GM12878 (cell line): Measurements from ENCODE around the gene NPDC1. TPM values are rescaled to one million over a fixed set of nuclear protein-coding genes. Genes with fewer than 3 reads are reported as not detected.

ENCODE experiments used
- BMI1 ChIP-seq: fragments of 450-650 bp; IDR thresholded peaks from 2 replicates; pipeline ENCODE4 v1.6.1; 2016; ENCODE audit warnings: mild to moderate bottlenecking, moderate library complexity, borderline replicate concordance
- MAX ChIP-seq: IDR thresholded peaks from 2 replicates; pipeline ENCODE4 v1.6.1; 2012; ENCODE audit warnings: low read depth, low read length, improper control_type of control experiment
- MEF2B ChIP-seq: fragments of 450-650 bp; IDR thresholded peaks from 2 replicates; pipeline ENCODE4 v1.6.1; 2018; ENCODE audit warnings: mild to moderate bottlenecking, moderate library complexity; ENCODE audit not compliant: partially characterized antibody, poor library complexity, severe bottlenecking
- NKRF ChIP-seq: fragments of 450-650 bp; conservative IDR thresholded peaks from 2 replicates; pipeline ENCODE4 v1.6.1; 2017; ENCODE audit warnings: mild to moderate bottlenecking, moderate library complexity
- POLR2AphosphoS2 ChIP-seq: IDR thresholded peaks from 2 replicates; pipeline ENCODE4 v1.6.1; 2011; ENCODE audit warnings: low read depth, mild to moderate bottlenecking, low read length, improper control_type of control experiment, moderate library complexity
- RBBP5 ChIP-seq: fragments of 200-600 bp; sonication (generic); conservative IDR thresholded peaks from 2 replicates; pipeline ENCODE4 v1.6.1; 2016
- REST ChIP-seq: IDR thresholded peaks from 2 replicates; pipeline ENCODE4 v1.6.1; 2012; ENCODE audit warnings: mild to moderate bottlenecking, low read depth, low read length
- RFX5 ChIP-seq: IDR thresholded peaks from 2 replicates; pipeline ENCODE4 v1.6.1; 2011; ENCODE audit warnings: low read depth, low read length, improper control_type of control experiment
- SMAD1 ChIP-seq: fragments of 450-650 bp; IDR thresholded peaks from 2 replicates; pipeline ENCODE4 v1.6.1; 2018; ENCODE audit warnings: mild to moderate bottlenecking, low read depth; ENCODE audit not compliant: partially characterized antibody
- STAT3 ChIP-seq: IDR thresholded peaks from 2 replicates; pipeline ENCODE4 v1.6.1; 2011; ENCODE audit warnings: low read depth, low read length, improper control_type of control experiment
- ZBTB11 ChIP-seq: fragments of 450-650 bp; formaldehyde crosslinking; IDR thresholded peaks from 2 replicates; pipeline ENCODE4 v1.5.0; 2022; ENCODE audit warnings: mild to moderate bottlenecking, missing genetic modification characterization
- ZNF592 ChIP-seq: fragments of 450-650 bp; IDR thresholded peaks from 2 replicates; pipeline ENCODE4 v1.6.1; 2017; ENCODE audit warnings: mild to moderate bottlenecking, moderate library complexity
- ZNF622 ChIP-seq: fragments of 450-650 bp; IDR thresholded peaks from 2 replicates; pipeline ENCODE4 v1.6.1; 2017; ENCODE audit warnings: mild to moderate bottlenecking, inconsistent platforms
- polyA plus RNA-seq, 11 experiments: library from polyadenylated mRNA; depleted of rRNA in 4 of 11; unstranded in 6 of 11; stranded (reverse) in 5 of 11; fragments of >200 nt; fragmentation: Nextera tagmentation in 4 of 11; fragmentation: Illumina TruSeq in 1 of 11; extraction: Ambion mirVana in 4 of 11; extraction: Trizol in 1 of 11; gene quantifications; 1 replicate in 1 of 11; 2 replicates in 10 of 11; pipeline versions ENCODE4 v1.2.1 to v1.2.3, GENCODE V29; 2011 to 2016; ENCODE audit warnings: inconsistent platforms in 2 of 11, missing spikeins in 2 of 11, low read depth in 1 of 11
- total RNA-seq, 4 experiments: library from RNA; depleted of rRNA in 3 of 4; stranded (reverse); fragments of >200 nt in 3 of 4; fragmentation: Illumina TruSeq in 1 of 4; extraction: Trizol in 1 of 4; gene quantifications; 2 replicates each; pipeline versions ENCODE4 v1.2.1 to v1.2.3, GENCODE V29; 2013 to 2021

Gene NPDC1
- total and polyA plus RNA-seq, 10 of the 15 experiments (the other 5 are each of a cell fraction or from before 2014, with no cell fraction given), result 0.04 to 1.7 (median 0.77) TPM; not detected in 2

DNA sequence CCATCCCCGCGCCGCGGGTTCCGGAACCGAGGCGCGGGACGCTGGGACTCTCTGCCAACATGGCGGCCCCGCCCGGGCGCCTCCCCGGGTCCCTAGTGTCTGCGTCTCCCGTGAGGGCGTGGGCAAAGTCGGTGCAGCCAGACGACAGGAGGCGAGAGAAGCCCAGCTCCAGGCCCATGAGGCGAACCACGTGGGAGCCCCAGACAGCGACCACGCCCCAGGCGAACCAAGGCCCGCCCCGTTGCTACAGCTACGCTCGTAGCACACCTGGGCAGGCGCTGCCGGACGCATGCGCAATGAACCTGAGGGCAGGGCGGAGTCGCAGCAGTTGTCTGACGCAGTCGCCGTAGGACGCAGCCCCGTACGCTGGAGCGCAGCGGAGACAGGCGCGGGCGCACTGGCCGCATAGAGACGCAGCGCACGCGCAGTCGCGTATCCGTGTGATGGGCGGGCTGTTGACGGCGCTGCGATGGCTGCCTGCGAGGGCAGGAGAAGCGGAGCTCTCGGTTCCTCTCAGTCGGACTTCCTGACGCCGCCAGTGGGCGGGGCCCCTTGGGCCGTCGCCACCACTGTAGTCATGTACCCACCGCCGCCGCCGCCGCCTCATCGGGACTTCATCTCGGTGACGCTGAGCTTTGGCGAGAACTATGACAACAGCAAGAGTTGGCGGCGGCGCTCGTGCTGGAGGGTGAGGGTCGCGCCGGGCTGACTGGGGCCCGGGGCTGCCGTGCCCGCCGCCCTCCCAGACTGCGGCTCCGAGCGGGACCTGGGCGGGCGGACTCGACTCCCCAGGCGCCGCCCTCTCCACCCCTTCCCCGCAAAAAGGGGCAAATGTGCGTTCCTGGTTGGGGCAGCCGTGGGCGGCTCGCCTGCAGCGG, 40.8 kb upstream of the NPDC1 start, which contains the start of gene MAN1B1 (continued):
- peak; percentile 93 for TF ChIP-seq MAX
- TF ChIP-seq SMAD1, result no peak
- no peak for TF ChIP-seq RFX5
- TF ChIP-seq MEF2B, result peak; percentile 67
- TF ChIP-seq RBBP5, result no peak
- no peak for TF ChIP-seq ZNF592
- peak; percentile 96 for TF ChIP-seq BMI1
- TF ChIP-seq ZNF622, result no peak
- TF ChIP-seq STAT3, result no peak
- peak; percentile 87 for TF ChIP-seq NKRF
- TF ChIP-seq POLR2AphosphoS2, result no peak
- TF ChIP-seq REST, result no peak
- TF ChIP-seq ZBTB11 (CRISPR knock-in tag), result no peak
